H1 (cell line): ENCODE data around the gene PPCDC.

Experiments used
- CBX5 ChIP-seq: fragments of 300-800, 300-1000 bp; sonication (generic); IDR thresholded peaks from 2 replicates; pipeline ENCODE4 v1.7.1; 2016; ENCODE audit warnings: antibody characterized with exemption, low read length, low read depth
- EZH2 ChIP-seq: fragments of 200-600 bp; sonication (generic); IDR thresholded peaks from 2 replicates; pipeline ENCODE4 v1.7.1; 2012; ENCODE audit warnings: low read depth, mild to moderate bottlenecking, moderate library complexity, low read length, inconsistent platforms; ENCODE audit not compliant: severe bottlenecking
- HDAC6 ChIP-seq: IDR thresholded peaks from one replicate; pipeline ENCODE4 v1.7.1; 2012; ENCODE audit warnings: low read depth, mild to moderate bottlenecking, inconsistent platforms, low read length, moderate library complexity
- MAFK ChIP-seq: IDR thresholded peaks from 2 replicates; pipeline ENCODE4 v1.6.1; 2012; ENCODE audit warnings: low read depth, mild to moderate bottlenecking, improper control_type of control experiment, low read length
- POLR2A ChIP-seq, 2 experiments: IDR thresholded peaks; 1 replicate in 1 of 2; 2 replicates in 1 of 2; pipeline ENCODE4 v1.6.1; 2011; ENCODE audit warnings: low read depth in 2 of 2, low read length in 2 of 2, mild to moderate bottlenecking in 2 of 2; ENCODE audit errors: control extremely low read depth in 1 of 2
- POLR2AphosphoS5 ChIP-seq: IDR thresholded peaks from 2 replicates; pipeline ENCODE4 v1.6.1; 2011; ENCODE audit warnings: low read depth, low read length
- RAD21 ChIP-seq, 2 experiments: IDR thresholded peaks in 1 of 2; conservative IDR thresholded peaks in 1 of 2; 2 replicates each; pipeline ENCODE4 v1.6.1; 2011; ENCODE audit warnings: low read depth in 2 of 2, low read length in 2 of 2, improper control_type of control experiment in 1 of 2, inconsistent platforms in 1 of 2, mild to moderate bottlenecking in 1 of 2, moderate library complexity in 1 of 2
- SP1 ChIP-seq: IDR thresholded peaks from 2 replicates; pipeline ENCODE4 v1.6.1; 2011; ENCODE audit warnings: low read depth, low read length
- TF ChIP-seq, protein P1 (sequence below), 3 experiments: IDR thresholded peaks; 1 replicate in 2 of 3; 2 replicates in 1 of 3; pipeline versions ENCODE4 v1.5.1 to v1.6.1; 2011; ENCODE audit warnings: low read length in 3 of 3, mild to moderate bottlenecking in 3 of 3, inconsistent platforms in 2 of 3, low read depth in 1 of 3, moderate library complexity in 1 of 3; ENCODE audit not compliant: insufficient read depth in 1 of 3; ENCODE audit errors: control extremely low read depth in 1 of 3

DNA sequence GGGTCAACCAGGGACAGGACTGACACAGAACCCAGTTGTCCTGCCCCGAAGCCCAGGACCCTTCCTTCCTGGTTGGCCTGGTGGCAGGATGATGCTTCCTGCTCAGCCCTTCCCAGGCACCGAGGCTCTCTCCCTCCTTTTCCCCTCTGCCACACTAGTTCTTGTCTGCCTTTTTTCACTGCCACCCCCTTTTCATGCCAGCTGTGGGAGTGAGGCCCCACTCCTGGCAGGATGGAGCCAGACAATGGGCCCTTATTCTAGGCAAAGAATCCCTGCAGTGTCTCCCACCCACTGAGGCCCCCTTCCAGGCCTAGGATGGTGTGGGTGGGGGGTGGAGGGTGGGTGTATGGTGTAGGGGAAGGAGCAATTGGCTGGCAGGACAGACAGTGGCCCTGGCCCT is 29.2 kb upstream of the PPCDC start:
- TF ChIP-seq, protein P1, sequence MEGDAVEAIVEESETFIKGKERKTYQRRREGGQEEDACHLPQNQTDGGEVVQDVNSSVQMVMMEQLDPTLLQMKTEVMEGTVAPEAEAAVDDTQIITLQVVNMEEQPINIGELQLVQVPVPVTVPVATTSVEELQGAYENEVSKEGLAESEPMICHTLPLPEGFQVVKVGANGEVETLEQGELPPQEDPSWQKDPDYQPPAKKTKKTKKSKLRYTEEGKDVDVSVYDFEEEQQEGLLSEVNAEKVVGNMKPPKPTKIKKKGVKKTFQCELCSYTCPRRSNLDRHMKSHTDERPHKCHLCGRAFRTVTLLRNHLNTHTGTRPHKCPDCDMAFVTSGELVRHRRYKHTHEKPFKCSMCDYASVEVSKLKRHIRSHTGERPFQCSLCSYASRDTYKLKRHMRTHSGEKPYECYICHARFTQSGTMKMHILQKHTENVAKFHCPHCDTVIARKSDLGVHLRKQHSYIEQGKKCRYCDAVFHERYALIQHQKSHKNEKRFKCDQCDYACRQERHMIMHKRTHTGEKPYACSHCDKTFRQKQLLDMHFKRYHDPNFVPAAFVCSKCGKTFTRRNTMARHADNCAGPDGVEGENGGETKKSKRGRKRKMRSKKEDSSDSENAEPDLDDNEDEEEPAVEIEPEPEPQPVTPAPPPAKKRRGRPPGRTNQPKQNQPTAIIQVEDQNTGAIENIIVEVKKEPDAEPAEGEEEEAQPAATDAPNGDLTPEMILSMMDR (IDR thresholded peaks at IDR 0.05; ENCODE audit: control extremely low read depth in 1 of 3, insufficient read depth in 1 of 3, low read depth in 1 of 3, low read length in 3 of 3) = no peak
- TF ChIP-seq POLR2A (IDR thresholded peaks at IDR 0.05; ENCODE audit: control extremely low read depth in 1 of 2, low read depth in 2 of 2, low read length in 2 of 2) = no peak
- TF ChIP-seq RAD21 (IDR thresholded peaks at IDR 0.05 in 1 of 2, conservative IDR thresholded peaks at IDR 0.05 in 1 of 2; ENCODE audit: low read depth in 2 of 2, low read length in 2 of 2) = no peak
- no peak for TF ChIP-seq HDAC6
- TF ChIP-seq POLR2AphosphoS5 = no peak
- no peak for TF ChIP-seq CBX5
- TF ChIP-seq SP1 = no peak
- no peak for TF ChIP-seq EZH2
- no peak for TF ChIP-seq MAFK
